Umbilical cord (tissue), 2 donors: ENCODE measurements around the gene CYP2W1. TPM values are rescaled to one million over a fixed set of nuclear protein-coding genes. Genes with fewer than 3 reads are reported as not detected.

Experiments used
- DNase-seq: peaks from one replicate; pipeline ENCODE4 v3.0.0-alpha.2; 2015; ENCODE audit warnings: low spot score
- total RNA-seq: library from RNA; depleted of rRNA; stranded (reverse); fragments of >200 nt; gene quantifications from one replicate; pipeline ENCODE4 v1.2.3, GENCODE V29; 2014; ENCODE audit warnings: low replicate concordance; ENCODE audit not compliant: insufficient read depth

CYP2W1 gene
- total RNA-seq, 1 donor from 2014 or later, result 39.2 TPM

GRCh38 chr7:1014681-1015080 is 31.7 kb downstream of the CYP2W1 start:
- no peak for DNase-seq

DNA sequence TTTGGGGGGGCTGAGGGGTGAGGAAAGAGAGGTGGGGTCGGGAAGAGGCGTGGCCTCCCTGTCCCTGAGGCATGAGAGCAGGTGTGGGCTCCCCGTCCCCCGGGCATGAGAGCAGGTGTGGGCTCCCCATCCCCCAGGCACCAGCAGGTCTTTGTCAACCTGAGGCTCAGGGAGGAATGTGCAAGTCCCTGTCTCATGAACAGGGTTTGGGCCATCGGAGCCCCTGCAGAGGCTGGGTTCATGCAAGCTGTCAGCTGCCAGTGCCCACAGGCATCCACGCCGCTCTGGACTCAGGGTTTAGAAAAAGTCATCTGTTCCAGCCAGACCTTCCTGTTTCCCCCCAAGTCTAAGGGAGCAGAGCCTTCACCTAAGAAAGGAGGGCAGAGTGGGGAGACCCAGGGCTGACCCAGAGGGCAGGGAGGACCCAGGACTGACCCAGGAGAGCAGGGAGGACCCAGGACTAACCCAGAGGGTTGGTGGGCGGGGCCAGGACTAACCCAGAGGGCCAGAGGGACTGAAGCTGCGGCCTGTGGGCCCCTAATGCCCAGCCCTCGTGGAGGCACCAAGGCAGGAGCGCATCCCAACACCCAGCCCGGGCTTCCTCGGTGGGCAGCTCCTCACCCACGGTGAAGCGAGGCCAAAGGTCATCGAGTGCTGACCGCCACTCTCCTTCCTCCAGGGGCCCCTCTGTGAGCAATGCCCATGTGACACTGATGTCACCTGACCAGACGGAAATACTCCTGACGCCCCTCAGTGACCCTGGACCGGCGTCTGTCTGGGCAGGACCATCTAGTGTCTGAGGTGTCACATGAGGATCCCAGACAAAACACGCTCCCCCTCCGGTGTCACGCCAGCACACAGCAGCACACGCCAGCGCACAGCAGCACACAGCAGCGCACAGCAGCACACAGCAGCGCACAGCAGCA is 32.5 kb downstream of the CYP2W1 start:
- no peak for DNase-seq

- no peak for DNase-seq
Measured at GRCh38 chr7:1016577-1017531, 33.9 kb downstream of the CYP2W1 start.

DNA sequence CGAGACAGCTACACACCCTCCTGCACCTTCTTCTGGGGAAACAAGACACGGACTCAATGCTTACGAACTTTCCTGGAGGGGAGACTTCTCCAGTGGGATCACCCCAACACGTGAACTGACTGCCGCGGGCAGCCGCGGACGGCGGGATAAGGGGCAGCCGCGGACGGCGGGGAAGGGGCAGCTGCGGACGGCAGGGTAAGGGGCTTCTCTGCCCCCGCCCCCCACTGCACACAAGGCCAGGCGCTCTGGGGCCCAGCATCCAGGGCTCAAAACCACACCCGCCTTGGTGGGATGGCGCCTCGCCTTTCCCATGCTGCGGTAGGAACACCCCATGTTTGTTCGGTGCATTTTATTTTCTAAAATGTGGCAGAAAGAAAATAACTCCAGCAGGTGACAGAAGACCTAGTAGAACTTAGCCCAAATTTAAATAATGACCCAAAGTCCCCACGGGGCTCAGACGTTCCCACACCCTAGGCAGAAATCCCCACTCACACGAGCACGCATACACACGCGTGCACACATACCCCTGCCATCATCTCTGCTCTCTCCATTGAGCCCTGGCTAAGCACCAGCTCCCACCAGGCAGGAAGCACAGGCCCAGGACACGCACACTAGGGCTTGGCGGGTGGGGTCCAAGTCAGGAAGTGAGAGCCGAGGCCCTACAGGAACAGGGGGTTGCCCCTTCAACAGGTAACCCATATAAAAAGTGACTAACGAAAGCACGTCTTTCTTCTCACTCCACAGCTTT is 34.8 kb downstream of the CYP2W1 start:
- no peak for DNase-seq

DNA sequence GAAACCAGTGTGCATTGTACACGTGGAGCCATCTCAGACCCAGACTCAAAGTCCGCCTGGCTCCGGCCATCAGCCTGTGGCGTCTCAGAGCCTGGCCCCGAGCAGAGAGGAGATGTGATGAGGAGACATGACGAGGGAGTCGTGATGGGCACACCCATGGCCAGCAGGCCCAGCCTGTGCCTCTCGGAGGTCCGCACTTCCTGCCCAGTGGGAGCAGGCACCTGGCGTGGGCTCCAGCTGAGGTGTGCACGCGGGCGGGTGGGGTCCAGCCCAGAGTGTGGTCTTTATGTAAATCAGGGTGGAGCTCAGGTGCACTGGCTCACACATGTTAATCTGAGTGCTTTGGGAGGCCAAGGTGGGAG is 35.3 kb downstream of the CYP2W1 start:
- DNase-seq, result no peak

- DNase-seq, result no peak
Measured at GRCh38 chr7:1019255-1019785, 36.3 kb downstream of the CYP2W1 start.

DNA sequence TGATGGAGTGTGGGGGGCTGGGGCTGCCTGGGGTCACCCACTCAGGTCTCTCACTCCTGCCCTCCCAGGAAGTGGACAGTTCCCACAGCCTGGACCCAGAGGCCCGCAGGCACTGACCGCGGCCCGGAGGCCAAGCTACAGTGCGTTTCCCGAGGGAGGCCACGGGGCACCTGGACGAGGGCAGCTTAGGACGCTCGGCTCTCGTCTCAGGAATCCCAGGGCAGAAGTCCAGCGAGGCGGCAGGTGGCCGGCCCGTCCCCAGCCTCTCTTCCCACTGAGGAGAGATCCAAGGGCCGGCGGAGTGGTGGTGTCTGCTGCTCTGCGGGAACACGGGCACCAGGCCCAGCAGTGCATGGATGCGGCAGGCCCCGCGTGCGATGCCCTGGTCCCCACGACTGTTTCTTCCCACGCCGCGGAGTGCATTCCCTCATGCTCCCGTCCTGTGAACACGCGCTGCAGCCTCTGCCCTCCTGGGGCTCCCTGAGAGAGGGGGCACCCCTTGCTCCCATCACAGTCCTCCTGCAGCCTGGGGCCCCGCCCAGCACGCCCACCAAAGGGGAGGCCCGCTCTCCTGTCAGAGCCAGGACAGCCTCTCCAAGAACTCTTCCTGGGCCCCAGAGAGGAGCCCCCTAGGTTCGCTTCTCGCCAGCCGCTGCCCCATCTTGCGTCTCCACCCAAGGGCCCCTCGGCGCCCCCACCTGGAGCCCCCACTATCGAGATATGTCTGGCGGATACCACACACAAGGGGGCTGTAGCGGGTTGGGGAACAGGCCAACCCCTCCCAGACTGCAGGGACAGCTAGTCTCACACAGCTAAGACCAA is 37.0 kb downstream of the CYP2W1 start:
- no peak for DNase-seq

DNA sequence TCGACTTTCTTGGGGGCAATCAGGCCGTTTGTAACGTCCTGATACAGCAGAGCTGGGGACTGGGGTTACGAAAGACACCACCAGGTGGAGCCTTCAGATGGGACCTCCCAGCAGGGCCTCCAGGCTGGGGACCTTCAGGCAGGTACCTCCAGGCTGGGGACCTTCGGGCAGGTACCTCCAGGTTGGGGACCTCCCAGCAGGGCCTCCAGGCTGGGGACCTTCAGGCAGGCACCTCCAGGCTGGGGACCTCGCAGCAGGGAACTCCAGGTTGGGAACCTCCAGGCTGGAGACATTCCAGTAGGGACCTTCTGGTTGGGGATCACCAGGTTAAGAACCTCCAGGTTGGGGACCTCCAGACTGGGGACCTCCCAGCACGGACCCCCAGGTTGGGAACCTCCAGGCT is 37.9 kb downstream of the CYP2W1 start:
- no peak for DNase-seq

DNA sequence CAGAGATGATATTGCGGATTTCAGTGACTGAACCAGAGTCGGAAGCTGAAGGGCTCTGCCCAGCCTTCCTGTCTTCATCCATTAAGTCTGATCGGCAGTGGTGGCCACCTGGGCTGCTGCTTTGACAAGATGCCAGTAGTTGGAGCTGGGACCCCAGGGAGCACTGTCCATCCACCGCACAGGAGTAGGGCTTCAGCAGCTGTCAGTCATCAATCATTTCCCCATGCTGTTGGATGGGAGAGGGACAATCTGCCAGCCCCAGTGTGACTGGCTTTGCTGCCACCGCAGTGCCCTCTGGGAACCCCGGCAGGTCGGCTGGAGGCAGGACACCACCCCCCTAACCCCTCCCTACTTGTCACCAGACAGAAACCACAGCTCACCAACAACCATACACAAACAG is 38.4 kb downstream of the CYP2W1 start:
- no peak for DNase-seq

- DNase-seq, result no peak
Measured at GRCh38 chr7:1021931-1022330, 39.0 kb downstream of the CYP2W1 start.

GRCh38 chr7:1022356-1022755 is 39.4 kb downstream of the CYP2W1 start:
- DNase-seq, result no peak

- DNase-seq, result no peak
Measured at GRCh38 chr7:1022801-1023465, 40.0 kb downstream of the CYP2W1 start.

DNA sequence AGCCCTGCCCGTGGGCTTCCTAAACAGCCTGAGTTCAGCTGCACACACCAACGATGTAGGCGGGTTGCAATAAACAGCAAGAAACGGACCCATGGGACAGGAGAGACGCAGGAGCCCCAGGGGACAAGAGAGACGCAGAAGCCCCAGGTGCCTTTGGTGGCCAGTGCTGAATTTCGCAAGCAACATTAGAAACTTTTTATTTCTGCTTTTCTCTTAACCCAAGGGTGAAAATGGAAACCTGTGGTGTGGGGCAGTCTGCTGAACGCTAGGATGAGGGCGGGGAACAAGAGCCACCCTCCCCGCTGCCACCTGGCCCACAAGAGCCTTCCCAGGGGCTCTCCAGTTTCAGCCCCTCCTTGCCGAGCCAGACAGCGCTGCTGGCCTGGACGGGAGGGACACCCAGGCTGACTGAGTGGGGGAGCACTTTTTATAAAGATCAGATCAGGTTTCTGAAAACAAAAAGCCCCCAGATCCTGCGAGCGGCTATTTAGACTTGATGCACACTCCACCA is 41.4 kb downstream of the CYP2W1 start:
- DNase-seq, result no peak

GRCh38 chr7:1024876-1025742 is 42.1 kb downstream of the CYP2W1 start:
- no peak for DNase-seq

- no peak for DNase-seq
Measured at GRCh38 chr7:1025743-1026581, 43.0 kb downstream of the CYP2W1 start.

DNA sequence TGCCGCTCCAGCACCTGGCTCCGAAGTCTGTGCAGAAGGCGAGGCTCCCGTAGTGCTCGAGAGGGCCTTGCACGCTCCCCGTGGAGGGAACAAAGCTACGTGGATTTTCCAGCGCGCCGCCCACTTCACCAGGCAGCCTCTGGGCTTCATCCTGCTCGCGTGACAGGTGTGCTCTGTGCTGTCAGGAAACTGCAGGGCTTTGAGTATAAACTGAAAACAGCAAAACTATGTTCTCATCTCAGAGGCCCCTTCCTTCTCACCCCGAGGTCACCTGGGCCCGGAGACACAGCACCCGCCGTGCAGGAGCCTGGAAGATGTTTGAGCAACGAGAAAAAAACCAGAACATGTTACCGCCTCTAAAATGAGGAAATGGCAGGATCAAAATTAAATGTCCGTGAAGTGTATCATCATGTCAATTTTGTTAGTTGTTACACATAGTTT is 43.8 kb downstream of the CYP2W1 start:
- peak; percentile 37 for DNase-seq

- peak; percentile 47 for DNase-seq
Measured at GRCh38 chr7:1027242-1028043, 44.5 kb downstream of the CYP2W1 start.
